Neural progenitor cell (in vitro differentiated cells): ENCODE data around the gene TRIM38. TPM values are rescaled to one million over a fixed set of nuclear protein-coding genes. Genes with fewer than 3 reads are reported as not detected.
A peak's percentile ranks its signal among the peaks of the same experiment; 100 is the strongest.

Experiments
- DNase-seq: peaks from one replicate; pipeline ENCODE4 v3.0.0-alpha.2; 2016; ENCODE audit warnings: low spot score
- H2AFZ ChIP-seq: fragments of 200-600 bp; sonication (generic); replicated peaks from 2 replicates; pipeline ENCODE4 v1.6.1; 2016; ENCODE audit warnings: antibody characterized with exemption
- H3F3A ChIP-seq: fragments of 200-600 bp; sonication (generic); 2 replicates; pipeline ENCODE4 v1.6.1; 2016; ENCODE audit warnings: antibody characterized with exemption, low read depth
- H3K27ac ChIP-seq: fragments of 200-600 bp; sonication (generic); 2 replicates; pipeline ENCODE4 v1.5.1; 2016; ENCODE audit warnings: mild to moderate bottlenecking
- H3K27me3 ChIP-seq: fragments of 200-600 bp; sonication (generic); 2 replicates; pipeline ENCODE4 v1.6.1; 2016; ENCODE audit warnings: mild to moderate bottlenecking, moderate library complexity
- H3K36me3 ChIP-seq: fragments of 200-600 bp; sonication (generic); 2 replicates; pipeline ENCODE4 v1.5.1; 2016
- H3K4me1 ChIP-seq: fragments of 200-600 bp; sonication (generic); 2 replicates; pipeline ENCODE4 v1.6.1; 2016; ENCODE audit warnings: mixed run types
- H3K4me2 ChIP-seq: fragments of 200-600 bp; sonication (generic); 2 replicates; pipeline ENCODE4 v1.6.1; 2016
- H3K4me3 ChIP-seq: fragments of 200-600 bp; sonication (generic); 2 replicates; pipeline ENCODE4 v1.5.1; 2016
- H3K79me2 ChIP-seq: fragments of 200-600 bp; sonication (generic); 2 replicates; pipeline ENCODE4 v1.6.1; 2016; ENCODE audit warnings: low read depth
- H3K9ac ChIP-seq: fragments of 200-600 bp; sonication (generic); 2 replicates; pipeline ENCODE4 v1.6.1; 2016
- H3K9me3 ChIP-seq: fragments of 200-600 bp; sonication (generic); 2 replicates; pipeline ENCODE4 v1.5.1; 2016; ENCODE audit warnings: low read depth
- H4K20me1 ChIP-seq: fragments of 200-600 bp; sonication (generic); 2 replicates; pipeline ENCODE4 v1.6.1; 2016; ENCODE audit warnings: low read depth
- H3K27ac Mint-ChIP-seq: 3 replicates; pipeline ENCODE4 v1.8.0; 2021; ENCODE audit warnings: mixed read lengths
- H3K27me3 Mint-ChIP-seq: 2 replicates; pipeline ENCODE4 v1.8.0; 2022; ENCODE audit warnings: low read depth, mild to moderate bottlenecking, inconsistent platforms, moderate library complexity, mixed read lengths; ENCODE audit not compliant: insufficient read depth
- H3K36me3 Mint-ChIP-seq: 3 replicates; pipeline ENCODE4 v1.8.0; 2021; ENCODE audit warnings: mixed read lengths
- H3K4me1 Mint-ChIP-seq: 3 replicates; pipeline ENCODE4 v1.8.0; 2021; ENCODE audit warnings: mixed read lengths
- H3K4me3 Mint-ChIP-seq: 3 replicates; pipeline ENCODE4 v1.8.0; 2021; ENCODE audit warnings: mild to moderate bottlenecking, moderate library complexity, mixed read lengths
- H3K9me3 Mint-ChIP-seq: 3 replicates; pipeline ENCODE4 v1.8.0; 2020; ENCODE audit warnings: mixed read lengths
- EZH2 ChIP-seq: fragments of 200-600 bp; sonication (generic); IDR thresholded peaks from 2 replicates; pipeline ENCODE4 v1.6.1; 2017; ENCODE audit warnings: antibody characterized with exemption, mild to moderate bottlenecking, moderate library complexity
- EZH2phosphoT487 ChIP-seq: fragments of 200-600 bp; sonication (generic); IDR thresholded peaks from 2 replicates; pipeline ENCODE4 v1.6.1; 2017; ENCODE audit warnings: antibody characterized with exemption
- total RNA-seq: library from RNA; depleted of rRNA; stranded (reverse); fragments of >200 nt; gene quantifications from 2 replicates; pipeline ENCODE4 v1.2.3, GENCODE V29; 2015; ENCODE audit warnings: low replicate concordance
- TF ChIP-seq, protein P1 (sequence below): fragments of 200-600 bp; sonication (generic); IDR thresholded peaks from 2 replicates; pipeline ENCODE4 v1.5.1; 2017; ENCODE audit warnings: antibody characterized with exemption, mild to moderate bottlenecking

Gene TRIM38
- total RNA-seq, 1 donor from 2014 or later = 0.30 TPM

- Histone ChIP-seq H3K4me1 (peaks cover 18% of the 10 kb centered on the region), H3K79me2 (no peaks in the 10 kb centered on the region), H3K36me3 (no peaks in the 10 kb centered on the region), H2AFZ (no peak overlapping the region), H3K4me2 (peak overlapping the region; percentile 82), H3K4me3 (peak overlapping the region; percentile 56), H3K9ac (no peak overlapping the region), H3K27me3 (no peaks in the 10 kb centered on the region), H3F3A (peaks cover 45% of the 10 kb centered on the region), H3K27ac (no peak overlapping the region), H4K20me1 (peaks cover 7% of the 10 kb centered on the region), H3K9me3 (no peaks in the 10 kb centered on the region)
- Mint-ChIP-seq H3K27me3 (peaks cover 4% of the 10 kb centered on the region), H3K4me3 (peak overlapping the region; percentile 97), H3K9me3 (peaks cover 5% of the 10 kb centered on the region), H3K36me3 (peaks cover under 1% of the 10 kb centered on the region), H3K4me1 (peaks cover 43% of the 10 kb centered on the region), H3K27ac (peak overlapping the region; percentile 98)
- DNase-seq = peak; percentile 60
- TF ChIP-seq EZH2phosphoT487 (no peak), EZH2 (no peak)
- TF ChIP-seq, protein P1, sequence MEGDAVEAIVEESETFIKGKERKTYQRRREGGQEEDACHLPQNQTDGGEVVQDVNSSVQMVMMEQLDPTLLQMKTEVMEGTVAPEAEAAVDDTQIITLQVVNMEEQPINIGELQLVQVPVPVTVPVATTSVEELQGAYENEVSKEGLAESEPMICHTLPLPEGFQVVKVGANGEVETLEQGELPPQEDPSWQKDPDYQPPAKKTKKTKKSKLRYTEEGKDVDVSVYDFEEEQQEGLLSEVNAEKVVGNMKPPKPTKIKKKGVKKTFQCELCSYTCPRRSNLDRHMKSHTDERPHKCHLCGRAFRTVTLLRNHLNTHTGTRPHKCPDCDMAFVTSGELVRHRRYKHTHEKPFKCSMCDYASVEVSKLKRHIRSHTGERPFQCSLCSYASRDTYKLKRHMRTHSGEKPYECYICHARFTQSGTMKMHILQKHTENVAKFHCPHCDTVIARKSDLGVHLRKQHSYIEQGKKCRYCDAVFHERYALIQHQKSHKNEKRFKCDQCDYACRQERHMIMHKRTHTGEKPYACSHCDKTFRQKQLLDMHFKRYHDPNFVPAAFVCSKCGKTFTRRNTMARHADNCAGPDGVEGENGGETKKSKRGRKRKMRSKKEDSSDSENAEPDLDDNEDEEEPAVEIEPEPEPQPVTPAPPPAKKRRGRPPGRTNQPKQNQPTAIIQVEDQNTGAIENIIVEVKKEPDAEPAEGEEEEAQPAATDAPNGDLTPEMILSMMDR = no peak
Measured at GRCh38 chr6:26022132-26022472, 59.5 kb downstream of the TRIM38 start.

GRCh38 chr6:26022737-26023136, 60.1 kb downstream of the TRIM38 start:
- peaks cover 20% of the 10 kb centered on the region for H3K4me1 ChIP-seq
- no peak for DNase-seq
- H3K79me2 ChIP-seq = no peaks in the 10 kb centered on the region
- H3K9me3 Mint-ChIP-seq = peaks cover 5% of the 10 kb centered on the region
- H3K4me1 Mint-ChIP-seq = peaks cover 48% of the 10 kb centered on the region
- H3K9ac ChIP-seq = no peak overlapping the region
- peaks cover 51% of the 10 kb centered on the region for H3F3A ChIP-seq
- peaks cover 7% of the 10 kb centered on the region for H4K20me1 ChIP-seq
- no peak overlapping the region for H2AFZ ChIP-seq
- peak overlapping the region; percentile 97 for H3K4me3 Mint-ChIP-seq
- peak overlapping the region; percentile 94 for H3K27ac Mint-ChIP-seq
- H3K9me3 ChIP-seq = no peaks in the 10 kb centered on the region
- peaks cover 2% of the 10 kb centered on the region for H3K36me3 Mint-ChIP-seq
- H3K4me3 ChIP-seq = no peak overlapping the region
- no peaks in the 10 kb centered on the region for H3K27me3 ChIP-seq
- no peaks in the 10 kb centered on the region for H3K36me3 ChIP-seq
- H3K27ac ChIP-seq = no peak overlapping the region
- H3K27me3 Mint-ChIP-seq = peaks cover 6% of the 10 kb centered on the region
- peak overlapping the region; percentile 82 for H3K4me2 ChIP-seq
- TF ChIP-seq, protein P1 = no peak
- no peak for TF ChIP-seq EZH2
- no peak for TF ChIP-seq EZH2phosphoT487

DNA sequence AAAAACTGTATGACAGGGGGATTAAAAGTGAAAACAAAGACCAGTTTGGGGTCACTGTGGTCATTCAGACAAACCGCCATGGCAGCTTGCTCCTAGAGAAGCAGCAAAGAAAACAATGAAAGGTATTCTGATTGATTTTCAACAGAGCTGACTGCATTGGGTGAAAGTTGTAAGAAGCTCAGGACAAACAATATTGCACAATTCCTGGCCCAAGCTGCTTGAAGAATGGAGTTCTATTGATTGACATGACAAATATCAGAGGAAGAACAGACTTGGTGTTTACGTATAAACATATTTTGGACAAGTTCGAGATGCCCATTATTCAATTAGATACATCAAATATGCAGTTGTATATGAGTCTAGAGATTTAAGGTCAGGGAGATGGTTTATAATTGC, 62.0 kb downstream of the TRIM38 start:
- TF ChIP-seq, protein P1 = no peak
- TF ChIP-seq EZH2phosphoT487 = no peak
- no peak for TF ChIP-seq EZH2
- Mint-ChIP-seq H3K4me3 (no peak overlapping the region), H3K27ac (peak overlapping the region; percentile 80), H3K9me3 (no peaks in the 10 kb centered on the region), H3K36me3 (peaks cover 2% of the 10 kb centered on the region), H3K4me1 (peaks cover 65% of the 10 kb centered on the region), H3K27me3 (peaks cover 6% of the 10 kb centered on the region)
- H3K9me3 ChIP-seq = no peaks in the 10 kb centered on the region
- no peak overlapping the region for H2AFZ ChIP-seq
- peak; percentile 36 for DNase-seq
- no peaks in the 10 kb centered on the region for H3K27me3 ChIP-seq
- peaks cover 7% of the 10 kb centered on the region for H4K20me1 ChIP-seq
- H3K4me2 ChIP-seq = peak overlapping the region; percentile 14
- no peaks in the 10 kb centered on the region for H3K36me3 ChIP-seq
- no peak overlapping the region for H3K4me3 ChIP-seq
- no peak overlapping the region for H3K9ac ChIP-seq
- peaks cover 70% of the 10 kb centered on the region for H3F3A ChIP-seq
- no peaks in the 10 kb centered on the region for H3K79me2 ChIP-seq
- peaks cover 38% of the 10 kb centered on the region for H3K4me1 ChIP-seq
- H3K27ac ChIP-seq = no peak overlapping the region
